HCT116 (cell line): Measurements from ENCODE around the gene RPH3AL. TPM values are rescaled to one million over a fixed set of nuclear protein-coding genes. Genes with fewer than 3 reads are reported as not detected.

ENCODE experiments used
- ATAC-seq: fragments of 200-7000 bp; cut with Tn5 transposase; 2 replicates; pipeline ENCODE4 v1.9.1; 2020; ENCODE audit warnings: mild to moderate bottlenecking, moderate library complexity
- BruUV-seq: library from RNA; stranded (reverse); fragments of 400-500 nt; replicated peaks from 2 replicates; lab custom pipeline; 2021; lab: Mats Ljungman, UMichigan
- CTCF ChIA-PET: fragments of 300-600 bp; sonication (Branson Sonifier 250); formaldehyde crosslinking; loops from one replicate; lab custom pipeline; 2021; ENCODE audit warnings: antibody characterized with exemption; lab: Charles Lee
- POLR2A ChIA-PET: fragments of 300-600, 350-600 bp; sonication (Branson Sonifier 250); formaldehyde crosslinking; loops from one replicate; lab custom pipeline; 2021; ENCODE audit warnings: antibody characterized with exemption; lab: Charles Lee
- RAD21 ChIA-PET, 2 experiments: fragments of 300-600 bp; sonication (Branson Sonifier 250); formaldehyde crosslinking; loops; one replicate each; lab custom pipeline; 2023; ENCODE audit warnings: low total read pairs in 2 of 2; ENCODE audit not compliant: uncharacterized antibody in 2 of 2, unreplicated experiment in 2 of 2, low non-redundant PET in 1 of 2; lab: Charles Lee
- DNase-seq: peaks from one replicate; pipeline ENCODE4 v3.0.0-alpha.2; 2010; ENCODE audit warnings: low read depth, low spot score
- H2AFZ ChIP-seq: fragments of 200-600 bp; shearing (Covaris generic), sonication (generic); 2 replicates; pipeline ENCODE4 v1.6.1; 2017; ENCODE audit warnings: low read depth, mixed run types, mixed read lengths, antibody characterized with exemption, low read length; ENCODE audit not compliant: poor library complexity, severe bottlenecking
- H3K27ac ChIP-seq: 2 replicates; pipeline ENCODE4 v1.5.1; 2012; ENCODE audit warnings: low read depth, low read length
- H3K27me3 ChIP-seq: fragments of 200-600 bp; sonication (generic); 2 replicates; pipeline ENCODE4 v1.6.1; 2016; ENCODE audit warnings: mixed run types, low read length, mixed read lengths; ENCODE audit not compliant: insufficient read depth
- H3K36me3 ChIP-seq, 2 experiments: fragments of 200-500 bp in 1 of 2; fragments of 200-600 bp in 1 of 2; sonication (Bioruptor generic) in 1 of 2; sonication (generic) in 1 of 2; 2 replicates each; pipeline versions ENCODE4 v1.5.1 to v1.6.1; 2014 to 2016; ENCODE audit warnings: low read length in 2 of 2, inconsistent platforms in 1 of 2, mixed read lengths in 1 of 2, mixed run types in 1 of 2; ENCODE audit not compliant: insufficient read depth in 2 of 2, control insufficient read depth in 1 of 2
- H3K4me1 ChIP-seq, 2 experiments: fragments of 200-600 bp in 1 of 2; sonication (generic) in 1 of 2; 2 replicates each; pipeline versions ENCODE4 v1.5.1 to v1.6.1; 2012 to 2017; ENCODE audit warnings: low read length in 2 of 2, inconsistent platforms in 1 of 2, mild to moderate bottlenecking in 1 of 2, mixed read lengths in 1 of 2, mixed run types in 1 of 2, moderate library complexity in 1 of 2; ENCODE audit not compliant: insufficient read depth in 2 of 2, control insufficient read depth in 1 of 2
- H3K4me2 ChIP-seq: fragments of 200-600 bp; sonication (generic); 2 replicates; pipeline ENCODE4 v1.6.1; 2017; ENCODE audit warnings: mixed run types, low read length, mixed read lengths
- H3K4me3 ChIP-seq, 2 experiments: fragments of 200-600 bp in 1 of 2; sonication (generic) in 1 of 2; replicated peaks in 1 of 2; 2 replicates each; pipeline ENCODE4 v1.5.1; 2011 to 2016; ENCODE audit warnings: low read length in 2 of 2, control low read depth in 1 of 2, low read depth in 1 of 2, mild to moderate bottlenecking in 1 of 2, mixed read lengths in 1 of 2, mixed run types in 1 of 2
- H3K79me2 ChIP-seq: fragments of 200-600 bp; sonication (generic); 2 replicates; pipeline ENCODE4 v1.6.1; 2017; ENCODE audit warnings: mild to moderate bottlenecking, mixed run types, low read length, moderate library complexity, mixed read lengths; ENCODE audit not compliant: insufficient read depth
- H3K9ac ChIP-seq: fragments of 200-600 bp; sonication (generic); 2 replicates; pipeline ENCODE4 v1.6.1; 2016; ENCODE audit warnings: low read length, mixed read lengths
- H3K9me2 ChIP-seq: fragments of 200-600 bp; sonication (generic), shearing (Covaris generic); 2 replicates; pipeline ENCODE4 v1.6.1; 2017; ENCODE audit warnings: mixed run types, mild to moderate bottlenecking, moderate library complexity; ENCODE audit not compliant: insufficient read depth
- H3K9me3 ChIP-seq, 2 experiments: fragments of 200-500 bp in 1 of 2; fragments of 200-600 bp in 1 of 2; sonication (Bioruptor generic) in 1 of 2; sonication (generic) in 1 of 2; 2 replicates each; pipeline ENCODE4 v1.6.1; 2014 to 2017; ENCODE audit warnings: low read length in 2 of 2, mixed read lengths in 2 of 2, inconsistent platforms in 1 of 2, low read depth in 1 of 2, mild to moderate bottlenecking in 1 of 2, mixed run types in 1 of 2, moderate library complexity in 1 of 2; ENCODE audit not compliant: control insufficient read depth in 1 of 2, insufficient read depth in 1 of 2
- H4K20me1 ChIP-seq: fragments of 200-600 bp; sonication (generic), shearing (Covaris generic); 2 replicates; pipeline ENCODE4 v1.6.1; 2017; ENCODE audit warnings: mixed run types, mild to moderate bottlenecking, moderate library complexity; ENCODE audit not compliant: insufficient read depth
- CBX3 ChIP-seq: IDR thresholded peaks from 2 replicates; pipeline ENCODE4 v1.6.1; 2012; ENCODE audit warnings: low read depth
- SRF ChIP-seq: IDR thresholded peaks from 2 replicates; pipeline ENCODE4 v1.6.1; 2012; ENCODE audit warnings: low read depth
- intact Hi-C: fragments of 100-400 bp; cut with micrococcal nuclease; formaldehyde crosslinking; loops from 2 replicates; pipeline ENCODE4 v1.10.0; 2022
- total RNA-seq: library from RNA; stranded (reverse); gene quantifications from one replicate; pipeline ENCODE4 v1.2.1, GENCODE V29; 2021; ENCODE audit not compliant: unreplicated experiment
- TF ChIP-seq, protein P1 (sequence below): IDR thresholded peaks from 2 replicates; pipeline ENCODE4 v1.6.1; 2012; ENCODE audit warnings: low read depth

Gene RPH3AL
- total RNA-seq, 1 experiment from 2014 or later: 17.0 TPM

DNA sequence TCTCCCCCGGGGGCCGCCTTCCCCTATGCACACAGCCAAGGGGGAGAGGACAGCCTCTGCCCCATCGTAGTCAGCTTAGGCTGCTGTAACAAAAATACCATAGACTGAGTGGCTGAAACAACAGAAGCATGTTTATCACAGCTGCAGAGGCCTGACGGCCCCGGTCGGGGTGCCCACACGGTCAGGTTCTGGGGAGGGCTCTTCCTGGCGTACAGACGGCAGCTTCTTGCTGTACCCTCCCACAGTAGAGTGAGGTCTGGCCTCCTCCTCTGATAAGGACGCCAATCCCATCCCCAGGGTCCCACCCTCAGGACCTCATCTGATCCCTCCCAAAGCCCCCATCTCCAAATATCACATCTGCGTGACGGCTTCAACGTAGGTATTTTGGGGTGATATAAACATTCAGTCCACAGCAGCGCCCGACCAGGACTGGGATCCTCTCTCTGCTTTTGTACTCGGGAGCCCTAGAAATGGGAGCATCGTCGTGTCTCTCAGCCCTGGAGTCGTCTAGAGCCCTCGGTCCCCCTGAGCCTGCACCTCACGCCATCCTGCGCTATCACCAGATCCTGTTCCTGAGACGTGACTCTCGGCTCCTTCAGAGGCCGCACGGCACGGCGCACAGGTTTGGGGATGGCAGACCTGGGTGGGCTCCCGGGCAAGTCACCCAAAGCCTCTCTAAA is 67.8 kb downstream of the RPH3AL start (continued):
- TF ChIP-seq, protein P1, sequence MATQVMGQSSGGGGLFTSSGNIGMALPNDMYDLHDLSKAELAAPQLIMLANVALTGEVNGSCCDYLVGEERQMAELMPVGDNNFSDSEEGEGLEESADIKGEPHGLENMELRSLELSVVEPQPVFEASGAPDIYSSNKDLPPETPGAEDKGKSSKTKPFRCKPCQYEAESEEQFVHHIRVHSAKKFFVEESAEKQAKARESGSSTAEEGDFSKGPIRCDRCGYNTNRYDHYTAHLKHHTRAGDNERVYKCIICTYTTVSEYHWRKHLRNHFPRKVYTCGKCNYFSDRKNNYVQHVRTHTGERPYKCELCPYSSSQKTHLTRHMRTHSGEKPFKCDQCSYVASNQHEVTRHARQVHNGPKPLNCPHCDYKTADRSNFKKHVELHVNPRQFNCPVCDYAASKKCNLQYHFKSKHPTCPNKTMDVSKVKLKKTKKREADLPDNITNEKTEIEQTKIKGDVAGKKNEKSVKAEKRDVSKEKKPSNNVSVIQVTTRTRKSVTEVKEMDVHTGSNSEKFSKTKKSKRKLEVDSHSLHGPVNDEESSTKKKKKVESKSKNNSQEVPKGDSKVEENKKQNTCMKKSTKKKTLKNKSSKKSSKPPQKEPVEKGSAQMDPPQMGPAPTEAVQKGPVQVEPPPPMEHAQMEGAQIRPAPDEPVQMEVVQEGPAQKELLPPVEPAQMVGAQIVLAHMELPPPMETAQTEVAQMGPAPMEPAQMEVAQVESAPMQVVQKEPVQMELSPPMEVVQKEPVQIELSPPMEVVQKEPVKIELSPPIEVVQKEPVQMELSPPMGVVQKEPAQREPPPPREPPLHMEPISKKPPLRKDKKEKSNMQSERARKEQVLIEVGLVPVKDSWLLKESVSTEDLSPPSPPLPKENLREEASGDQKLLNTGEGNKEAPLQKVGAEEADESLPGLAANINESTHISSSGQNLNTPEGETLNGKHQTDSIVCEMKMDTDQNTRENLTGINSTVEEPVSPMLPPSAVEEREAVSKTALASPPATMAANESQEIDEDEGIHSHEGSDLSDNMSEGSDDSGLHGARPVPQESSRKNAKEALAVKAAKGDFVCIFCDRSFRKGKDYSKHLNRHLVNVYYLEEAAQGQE: no peak

GRCh38 chr17:283911-284675 is 68.5 kb downstream of the RPH3AL start:
- Histone ChIP-seq H3K79me2 (no peaks in the 10 kb centered on the region), H3K4me3 (no peak overlapping the region), H3K9me2 (no peaks in the 10 kb centered on the region), H3K36me3 (no peaks in the 10 kb centered on the region), H2AFZ (no peak overlapping the region), H3K27me3 (no peaks in the 10 kb centered on the region), H4K20me1 (no peaks in the 10 kb centered on the region), H3K27ac (no peak overlapping the region), H3K4me1 (no peaks in the 10 kb centered on the region), H3K9ac (no peak overlapping the region), H3K4me2 (no peak overlapping the region), H3K9me3 (no peaks in the 10 kb centered on the region)
- no peak for ATAC-seq
- intact Hi-C loops: no loop called here
- no TSS peak for BruUV-seq
- ChIA-PET POLR2A (no interaction called here), RAD21 (no interaction called here)
- TF ChIP-seq SRF: no peak
- TF ChIP-seq CBX3: no peak
- TF ChIP-seq, protein P1: no peak
- TF ChIP-seq, all 23 proteins: peak for 0
- DNase-seq: no peak
- CTCF ChIA-PET: no interaction called here
